Tibial nerve (tissue), 4 donors: ENCODE data around the gene FRMD4B. TPM values are rescaled to one million over a fixed set of nuclear protein-coding genes. Genes with fewer than 3 reads are reported as not detected.

Source experiments
- DNase-seq, 2 donors: peaks; one replicate each; pipeline ENCODE4 v3.0.0-alpha.2; 2019; ENCODE audit warnings: low spot score in 2 of 2
- H3K27ac ChIP-seq, 4 donors: fragments of 200-600 bp; sonication (generic) in 3 of 4; one replicate each; pipeline ENCODE4 v1.5.1; 2017 to 2019; ENCODE audit warnings: mild to moderate bottlenecking in 1 of 4
- H3K27me3 ChIP-seq, 2 donors: fragments of 200-600 bp; sonication (generic) in 1 of 2; one replicate each; pipeline versions ENCODE4 v1.5.1 to v1.6.0; 2017 to 2019
- H3K36me3 ChIP-seq, 3 donors: fragments of 200-600 bp; sonication (generic); one replicate each; pipeline ENCODE4 v1.5.1; 2018 to 2019
- H3K4me1 ChIP-seq, 4 donors: fragments of 200-600 bp; sonication (generic) in 3 of 4; one replicate each; pipeline ENCODE4 v1.5.1; 2017 to 2019
- H3K4me3 ChIP-seq, 4 donors: fragments of 200-600 bp; sonication (generic) in 3 of 4; one replicate each; pipeline ENCODE4 v1.5.1; 2017 to 2019; ENCODE audit warnings: mild to moderate bottlenecking in 1 of 4, moderate library complexity in 1 of 4
- H3K9me3 ChIP-seq, 4 donors: fragments of 200-600 bp; sonication (generic) in 3 of 4; one replicate each; pipeline ENCODE4 v1.5.1; 2017 to 2019
- EP300 ChIP-seq, 2 donors: sonication (generic); formaldehyde crosslinking; IDR thresholded peaks; one replicate each; pipeline ENCODE4 v1.6.1; 2017; ENCODE audit warnings: antibody characterized with exemption in 2 of 2, mild to moderate bottlenecking in 1 of 2
- POLR2A ChIP-seq, 2 donors: fragments of 450-650 bp; IDR thresholded peaks; one replicate each; pipeline ENCODE4 v1.6.1; 2017; ENCODE audit warnings: antibody characterized with exemption in 2 of 2, mild to moderate bottlenecking in 2 of 2, moderate library complexity in 2 of 2
- WGBS, 2 donors: methylation state at CpG; one replicate each; pipeline ENCODE4 v1.1.5; 2018; 5-methylcytosine and 5-hydroxymethylcytosine counted together
- total RNA-seq, 4 donors: library from RNA; depleted of rRNA; stranded (reverse); fragments of >200 nt; gene quantifications; one replicate each; pipeline ENCODE4 v1.1.0, GENCODE V29; 2016
- TF ChIP-seq, protein P1 (sequence below), 5 experiments: fragments of 200-600 bp in 3 of 5; fragments of 450-650 bp in 2 of 5; sonication (generic) in 3 of 5; IDR thresholded peaks; one replicate each; pipeline ENCODE4 v1.5.1; 2016 to 2019; ENCODE audit warnings: antibody characterized with exemption in 5 of 5, mild to moderate bottlenecking in 3 of 5, moderate library complexity in 2 of 5

Gene FRMD4B
- total RNA-seq, 4 donors from 2014 or later = 41.7 to 62.1 (median 56.1) TPM

DNA sequence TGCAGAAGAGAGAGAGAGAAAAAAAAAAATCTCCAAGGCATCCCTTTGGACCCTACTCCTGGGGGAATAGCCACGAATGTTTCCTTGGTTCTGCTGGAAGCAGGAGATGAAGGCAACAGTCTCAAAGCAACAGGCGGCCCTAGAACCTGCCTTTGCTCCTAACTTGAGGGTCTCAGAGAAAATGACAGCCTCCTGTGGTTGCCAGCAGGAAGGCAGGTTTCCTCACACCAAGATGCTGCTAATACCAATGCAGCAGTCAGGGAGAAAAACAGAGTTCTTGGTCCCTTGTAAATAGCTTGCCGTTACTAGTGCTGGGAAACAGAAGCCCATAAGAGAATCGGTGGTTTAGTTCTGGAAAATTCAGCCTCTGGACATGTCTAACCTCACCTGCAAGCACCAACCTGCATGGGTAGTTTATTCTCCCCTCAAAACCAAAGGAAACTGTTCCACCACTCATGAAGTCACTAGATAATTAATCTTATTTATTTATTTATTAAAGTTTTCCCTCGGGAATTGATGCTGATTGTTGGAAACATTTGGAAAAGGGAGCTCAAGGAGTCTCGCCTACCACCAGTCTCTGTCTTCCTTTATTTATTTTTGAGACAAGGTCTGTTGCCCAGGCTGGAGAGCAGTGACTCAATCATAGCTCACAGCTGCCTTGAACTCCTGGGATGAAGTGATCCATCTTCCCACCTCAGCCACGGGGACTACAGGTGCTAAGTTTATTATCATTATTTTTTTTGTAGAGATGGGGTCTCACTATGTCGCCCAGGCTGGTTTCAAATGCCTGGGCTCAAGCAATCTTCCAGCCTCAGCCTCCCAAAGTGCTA lies 883 bp upstream of the FRMD4B start:
- no peak for DNase-seq
- WGBS, 2 donors = 51 to 52% methylated on average over 8 of the region's 8 CpGs
- Histone ChIP-seq H3K36me3 (no peaks in the 10 kb centered on the region), H3K4me3 (peak overlapping the region; percentile 44 to 73 (median 52)), H3K27me3 (no peaks in the 10 kb centered on the region), H3K9me3 (no peaks in the 10 kb centered on the region), H3K4me1 (peaks cover 0 to 65% (median 4%) of the 10 kb centered on the region in 4 donors), H3K27ac (peak overlapping the region in 2 of 4 donors; percentile 11 to 82)
- TF ChIP-seq, protein P1, sequence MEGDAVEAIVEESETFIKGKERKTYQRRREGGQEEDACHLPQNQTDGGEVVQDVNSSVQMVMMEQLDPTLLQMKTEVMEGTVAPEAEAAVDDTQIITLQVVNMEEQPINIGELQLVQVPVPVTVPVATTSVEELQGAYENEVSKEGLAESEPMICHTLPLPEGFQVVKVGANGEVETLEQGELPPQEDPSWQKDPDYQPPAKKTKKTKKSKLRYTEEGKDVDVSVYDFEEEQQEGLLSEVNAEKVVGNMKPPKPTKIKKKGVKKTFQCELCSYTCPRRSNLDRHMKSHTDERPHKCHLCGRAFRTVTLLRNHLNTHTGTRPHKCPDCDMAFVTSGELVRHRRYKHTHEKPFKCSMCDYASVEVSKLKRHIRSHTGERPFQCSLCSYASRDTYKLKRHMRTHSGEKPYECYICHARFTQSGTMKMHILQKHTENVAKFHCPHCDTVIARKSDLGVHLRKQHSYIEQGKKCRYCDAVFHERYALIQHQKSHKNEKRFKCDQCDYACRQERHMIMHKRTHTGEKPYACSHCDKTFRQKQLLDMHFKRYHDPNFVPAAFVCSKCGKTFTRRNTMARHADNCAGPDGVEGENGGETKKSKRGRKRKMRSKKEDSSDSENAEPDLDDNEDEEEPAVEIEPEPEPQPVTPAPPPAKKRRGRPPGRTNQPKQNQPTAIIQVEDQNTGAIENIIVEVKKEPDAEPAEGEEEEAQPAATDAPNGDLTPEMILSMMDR (IDR thresholded peaks at IDR 0.05) = no peak
- TF ChIP-seq POLR2A (IDR thresholded peaks at IDR 0.05) (no peak), EP300 (IDR thresholded peaks at IDR 0.05) (no peak)

DNA sequence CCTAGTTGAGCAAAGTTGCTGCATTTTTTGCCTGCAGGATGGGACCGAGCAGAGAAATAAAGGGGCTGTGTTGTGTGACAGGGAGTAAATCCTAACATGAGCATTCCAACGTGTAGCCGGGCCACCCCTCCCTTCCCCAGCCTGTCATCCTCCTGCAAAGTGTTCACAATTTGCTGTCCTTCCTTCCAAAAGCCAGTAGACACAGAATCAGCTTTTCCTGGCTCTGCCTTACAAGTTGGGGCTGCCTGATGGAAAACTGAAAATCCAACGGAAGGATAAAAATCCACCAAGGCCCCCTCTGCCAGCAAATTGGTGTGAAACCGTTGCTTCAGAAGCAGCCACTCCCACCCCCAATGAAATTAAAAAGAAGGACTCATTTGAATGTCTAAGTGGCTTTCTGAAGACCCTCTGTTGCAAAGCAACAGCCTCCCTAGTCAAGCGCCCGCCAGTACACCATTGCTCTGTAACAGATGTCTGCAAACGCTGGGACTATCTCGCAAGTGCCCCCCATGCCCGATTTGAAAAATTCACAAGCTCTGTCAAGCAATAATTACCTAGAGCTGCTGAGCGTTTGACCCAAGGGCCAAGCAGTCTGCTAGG lies 665 bp downstream of the FRMD4B start:
- peaks cover 0 to 50% (median 4%) of the 10 kb centered on the region in 4 donors for H3K4me1 ChIP-seq
- no peaks in the 10 kb centered on the region for H3K27me3 ChIP-seq
- H3K9me3 ChIP-seq = no peaks in the 10 kb centered on the region
- H3K27ac ChIP-seq = peak overlapping the region in 2 of 4 donors; percentile 29 to 82
- H3K36me3 ChIP-seq = no peaks in the 10 kb centered on the region
- H3K4me3 ChIP-seq = peak overlapping the region; percentile 44 to 73 (median 52)
- DNase-seq = no peak
- TF ChIP-seq, protein P1 (IDR thresholded peaks at IDR 0.05) = no peak
- TF ChIP-seq EP300 (IDR thresholded peaks at IDR 0.05) (no peak), POLR2A (IDR thresholded peaks at IDR 0.05) (no peak)
- WGBS, 2 donors = 8 to 11% methylated on average over 11 of the region's 11 CpGs

DNA sequence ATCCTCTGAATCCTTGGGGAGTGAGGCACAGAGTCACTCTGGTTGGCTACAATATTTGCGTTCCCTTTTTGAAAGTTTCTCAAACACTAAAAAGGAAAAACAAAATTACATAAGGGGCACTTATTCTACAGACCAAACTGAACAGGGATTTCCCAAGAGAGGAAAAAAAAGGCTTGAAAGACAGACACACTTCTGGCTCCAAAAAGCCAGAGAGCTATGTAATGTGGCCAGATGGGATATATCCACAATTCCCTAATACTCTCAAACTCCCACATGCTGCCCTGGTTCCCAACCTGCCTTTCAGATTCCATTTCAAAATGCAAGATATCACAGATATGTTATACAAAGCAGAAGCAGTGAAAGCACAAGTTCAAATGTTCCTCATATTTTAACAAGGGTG lies 1.6 kb downstream of the FRMD4B start:
- H3K27me3 ChIP-seq = no peaks in the 10 kb centered on the region
- peaks cover 0 to 48% (median 3%) of the 10 kb centered on the region in 4 donors for H3K4me1 ChIP-seq
- no peaks in the 10 kb centered on the region for H3K36me3 ChIP-seq
- no peak for TF ChIP-seq POLR2A (IDR thresholded peaks at IDR 0.05)
- no peak for TF ChIP-seq EP300 (IDR thresholded peaks at IDR 0.05)
- TF ChIP-seq, protein P1 (IDR thresholded peaks at IDR 0.05) = no peak
- peak overlapping the region in 1 of 4 donors; percentile 73 for H3K4me3 ChIP-seq
- H3K27ac ChIP-seq = no peak overlapping the region
- H3K9me3 ChIP-seq = no peaks in the 10 kb centered on the region
- WGBS, 2 donors = 38 to 46% methylated on average over 1 of the region's 1 CpG
- no peak for DNase-seq

DNA sequence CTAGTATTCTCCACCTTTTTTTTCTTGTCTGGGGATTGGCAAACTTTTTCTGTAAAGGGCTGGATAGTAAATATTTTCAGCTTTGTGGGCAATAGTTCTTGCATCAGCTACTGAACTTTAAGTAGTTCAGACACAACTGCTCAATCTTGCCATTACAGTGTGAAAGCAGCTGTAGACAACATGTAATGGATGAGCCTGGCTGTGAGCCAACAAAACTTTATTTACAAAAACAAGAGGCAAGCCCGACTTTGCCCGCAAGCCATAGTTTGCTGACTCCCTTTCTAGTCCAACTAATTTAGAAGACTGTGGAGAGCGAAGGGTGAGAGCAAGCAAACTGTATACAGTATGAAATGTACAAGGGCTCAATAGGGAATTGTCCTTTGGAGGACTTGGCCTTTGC lies 6.2 kb downstream of the FRMD4B start:
- no peaks in the 10 kb centered on the region for H3K27me3 ChIP-seq
- WGBS, 2 donors = 64 to 67% methylated on average over 3 of the region's 3 CpGs
- no peaks in the 10 kb centered on the region for H3K36me3 ChIP-seq
- H3K4me3 ChIP-seq = no peak overlapping the region
- H3K4me1 ChIP-seq = peaks cover 0 to 21% (median 0%) of the 10 kb centered on the region in 4 donors
- H3K9me3 ChIP-seq = no peaks in the 10 kb centered on the region
- no peak for DNase-seq
- H3K27ac ChIP-seq = no peak overlapping the region
- TF ChIP-seq POLR2A (IDR thresholded peaks at IDR 0.05) (no peak), EP300 (IDR thresholded peaks at IDR 0.05) (no peak)
- TF ChIP-seq, protein P1 (IDR thresholded peaks at IDR 0.05) = no peak
